Ascending aorta (tissue), 2 donors: Measurements from ENCODE around the gene FGF21. TPM values are rescaled to one million over a fixed set of nuclear protein-coding genes. Genes with fewer than 3 reads are reported as not detected.
A peak's percentile ranks its signal among the peaks of the same experiment; 100 is the strongest.
"Not testable (repeated sequence)": the region's sequence is repeated elsewhere in the genome, so short reads cannot be mapped to it uniquely, and the experiment has no call there.

ENCODE experiments used
- DNase-seq, 2 donors: peaks; one replicate each; pipeline ENCODE4 v3.0.0-alpha.2; 2019; ENCODE audit warnings: low spot score in 2 of 2
- H3K27ac ChIP-seq, 2 donors: fragments of 200-600 bp; sonication (generic); one replicate each; pipeline ENCODE4 v1.5.1; 2016 to 2017; ENCODE audit warnings: mild to moderate bottlenecking in 1 of 2
- H3K27me3 ChIP-seq: fragments of 200-600 bp; sonication (generic); one replicate; pipeline ENCODE4 v1.5.1; 2017
- H3K36me3 ChIP-seq, 2 donors: fragments of 200-600 bp; sonication (generic); one replicate each; pipeline ENCODE4 v1.5.1; 2016
- H3K4me1 ChIP-seq, 2 donors: fragments of 200-600 bp; sonication (generic); one replicate each; pipeline ENCODE4 v1.5.1; 2016 to 2017; ENCODE audit warnings: mild to moderate bottlenecking in 1 of 2
- H3K4me3 ChIP-seq, 2 donors: fragments of 200-600 bp; sonication (generic); one replicate each; pipeline ENCODE4 v1.5.1; 2016 to 2017; ENCODE audit warnings: mild to moderate bottlenecking in 1 of 2
- H3K9me3 ChIP-seq, 2 donors: fragments of 200-600 bp; sonication (generic); one replicate each; pipeline ENCODE4 v1.5.1; 2016
- CTCF ChIP-seq, 3 experiments: fragments of 200-600 bp in 2 of 3; fragments of 450-650 bp in 1 of 3; sonication (generic) in 2 of 3; IDR thresholded peaks; one replicate each; pipeline ENCODE4 v1.5.1; 2016 to 2019; ENCODE audit warnings: antibody characterized with exemption in 3 of 3, mild to moderate bottlenecking in 1 of 3, moderate library complexity in 1 of 3
- intact Hi-C: fragments of 100-400 bp; cut with DNase I; formaldehyde crosslinking; loops from one replicate; pipeline ENCODE4 v1.15.1; 2023
- total RNA-seq: library from RNA; depleted of rRNA; stranded (reverse); fragments of >200 nt; gene quantifications from one replicate; pipeline ENCODE4 v1.1.0, GENCODE V29; 2016

Gene FGF21
- total RNA-seq, 1 donor from 2014 or later, result not detected

GRCh38 chr19:48780631-48781391 is 25.5 kb downstream of the FGF21 start:
- no peak for DNase-seq
- Histone ChIP-seq H3K4me1 (no peaks in the 10 kb centered on the region), H3K4me3 (no peak overlapping the region), H3K27ac (no peak overlapping the region), H3K9me3 (no peaks in the 10 kb centered on the region), H3K27me3 (no peaks in the 10 kb centered on the region), H3K36me3 (no peaks in the 10 kb centered on the region)
- intact Hi-C loops, result loop anchor here (10.0 kb wide), 2 partner anchors 136 to 364 kb away; partner anchors contain the start of gene CA11
- TF ChIP-seq CTCF (IDR thresholded peaks at IDR 0.05), result no peak

DNA sequence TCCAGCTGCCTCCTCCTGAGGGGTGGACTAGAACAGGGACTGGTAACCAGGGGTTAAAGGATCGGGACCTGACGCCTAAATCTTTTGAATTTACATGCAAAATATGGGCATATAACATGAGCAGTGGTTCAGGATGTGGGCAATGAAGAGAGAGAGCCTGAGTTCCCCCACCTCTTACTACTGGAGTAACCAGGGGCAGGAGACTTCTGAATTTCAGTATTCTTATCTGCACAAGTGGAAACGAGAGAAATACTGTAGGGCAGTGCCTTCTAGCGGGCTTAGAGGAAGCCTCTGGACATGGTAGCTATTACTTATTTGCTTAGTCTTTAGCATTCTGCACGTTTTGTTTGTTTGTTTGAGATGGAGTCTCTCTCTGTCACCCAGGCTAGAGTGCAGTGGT is 29.2 kb downstream of the FGF21 start:
- no peak for DNase-seq
- intact Hi-C loops, result loop anchor here (10.0 kb wide), 2 partner anchors 140 to 360 kb away; partner anchors contain the start of gene CA11
- Histone ChIP-seq H3K36me3 (no peaks in the 10 kb centered on the region), H3K9me3 (no peaks in the 10 kb centered on the region), H3K4me3 (no peak overlapping the region), H3K27ac (no peak overlapping the region), H3K27me3 (no peaks in the 10 kb centered on the region), H3K4me1 (no peaks in the 10 kb centered on the region)
- TF ChIP-seq CTCF (IDR thresholded peaks at IDR 0.05), result no peak

GRCh38 chr19:48786422-48786821 is 31.1 kb downstream of the FGF21 start:
- not testable (repeated sequence) for H3K9me3 ChIP-seq, DNase-seq, H3K36me3 ChIP-seq, H3K4me3 ChIP-seq, H3K4me1 ChIP-seq, H3K27ac ChIP-seq, H3K27me3 ChIP-seq
- intact Hi-C loops, result loop anchor here (10.0 kb wide), 2 partner anchors 142 to 358 kb away; partner anchors contain the start of gene CA11

GRCh38 chr19:48787331-48787730 is 32.0 kb downstream of the FGF21 start:
- H3K27me3 ChIP-seq, H3K27ac ChIP-seq: not testable (repeated sequence)
- intact Hi-C loops, result loop anchor here (10.0 kb wide), 2 partner anchors 143 to 357 kb away; partner anchors contain the start of gene CA11

DNA sequence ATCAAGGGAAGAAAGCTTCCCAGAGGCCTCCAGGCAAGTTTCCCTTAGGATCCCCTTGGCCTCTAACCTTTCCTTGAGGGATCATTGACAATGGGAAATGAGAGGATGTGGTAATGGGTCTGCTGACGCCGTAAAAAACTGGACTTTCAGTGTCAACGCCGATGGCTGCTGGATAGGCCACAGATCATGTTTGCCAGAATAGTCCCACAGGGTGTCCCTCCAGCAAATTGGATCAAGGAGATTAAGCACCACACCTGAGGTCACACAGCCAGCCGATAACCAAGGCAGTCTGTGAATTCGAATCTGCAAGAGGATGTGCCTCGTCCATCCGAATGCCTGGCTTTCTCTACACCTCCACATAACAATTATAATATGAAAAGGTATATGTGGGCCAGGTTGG is 37.9 kb downstream of the FGF21 start:
- DNase-seq, result no peak
- H3K4me3 ChIP-seq, result no peak overlapping the region
- no peaks in the 10 kb centered on the region for H3K27me3 ChIP-seq
- H3K9me3 ChIP-seq, result no peaks in the 10 kb centered on the region
- intact Hi-C loops, result no loop called here
- peaks cover 4 to 8% of the 10 kb centered on the region in 2 donors for H3K4me1 ChIP-seq
- TF ChIP-seq CTCF (IDR thresholded peaks at IDR 0.05), result no peak
- peaks cover 3 to 4% of the 10 kb centered on the region in 2 donors for H3K36me3 ChIP-seq
- no peak overlapping the region for H3K27ac ChIP-seq

More at GRCh38 chr19:48787331-48787730, 32.0 kb downstream of the FGF21 start:
- H3K36me3 ChIP-seq, H3K4me1 ChIP-seq, H3K4me3 ChIP-seq, DNase-seq, H3K9me3 ChIP-seq: not testable (repeated sequence)

- H3K4me3 ChIP-seq, result no peak overlapping the region
- peaks cover 8% of the 10 kb centered on the region in 2 donors for H3K36me3 ChIP-seq
- H3K27ac ChIP-seq, result peak overlapping the region; percentile 80 to 92
- DNase-seq, result no peak
- peaks cover 4 to 8% of the 10 kb centered on the region in 2 donors for H3K4me1 ChIP-seq
- no peak for TF ChIP-seq CTCF (IDR thresholded peaks at IDR 0.05)
- H3K27me3 ChIP-seq, result no peaks in the 10 kb centered on the region
- intact Hi-C loops, result loop anchor here (2.0 kb wide), 2 partner anchors 79 to 175 kb away; partner anchors contain the start of gene PPP1R15A
- H3K9me3 ChIP-seq, result no peaks in the 10 kb centered on the region
Measured at GRCh38 chr19:48794291-48794690, 39.0 kb downstream of the FGF21 start.
